Stimulated activated CD4-positive, alpha-beta T cell treated with anti-CD3 and anti-CD28 coated beads, TNF-alpha, amount 100 ng/mL, for 24 hours (primary cell): ENCODE data around the gene RAB13.

Experiments used
- DNase-seq, 3 experiments: peaks; one replicate each; pipeline ENCODE4 v3.0.0-alpha.2; 2020; ENCODE audit warnings: low read depth in 3 of 3

Gene RAB13

GRCh38 chr1:153957744-153958110 is 28.4 kb downstream of the RAB13 start:
- peak in 1 of 3 experiments; percentile 39 for DNase-seq

GRCh38 chr1:153956997-153957715 is 29.0 kb downstream of the RAB13 start:
- no peak for DNase-seq

DNA sequence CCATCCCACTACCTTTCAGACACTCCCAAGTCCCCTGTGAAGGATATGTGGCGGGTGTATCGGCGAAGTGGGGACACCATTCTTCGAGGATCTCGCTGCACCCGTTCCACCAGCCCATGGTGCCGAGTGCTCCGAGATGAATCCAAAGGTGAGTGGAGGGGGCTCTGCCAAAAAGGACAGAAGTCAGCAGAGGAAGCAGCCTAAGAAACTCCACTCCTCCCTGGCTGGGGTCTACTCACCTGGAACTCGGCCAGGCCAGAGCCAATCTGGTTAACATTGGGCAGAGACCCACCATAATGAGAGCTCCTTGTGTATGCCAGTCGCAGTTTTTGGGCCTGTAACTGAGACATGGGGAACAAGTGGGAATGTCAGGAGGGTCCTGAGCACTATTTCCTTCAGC is 31.3 kb downstream of the RAB13 start:
- no peak for DNase-seq

DNA sequence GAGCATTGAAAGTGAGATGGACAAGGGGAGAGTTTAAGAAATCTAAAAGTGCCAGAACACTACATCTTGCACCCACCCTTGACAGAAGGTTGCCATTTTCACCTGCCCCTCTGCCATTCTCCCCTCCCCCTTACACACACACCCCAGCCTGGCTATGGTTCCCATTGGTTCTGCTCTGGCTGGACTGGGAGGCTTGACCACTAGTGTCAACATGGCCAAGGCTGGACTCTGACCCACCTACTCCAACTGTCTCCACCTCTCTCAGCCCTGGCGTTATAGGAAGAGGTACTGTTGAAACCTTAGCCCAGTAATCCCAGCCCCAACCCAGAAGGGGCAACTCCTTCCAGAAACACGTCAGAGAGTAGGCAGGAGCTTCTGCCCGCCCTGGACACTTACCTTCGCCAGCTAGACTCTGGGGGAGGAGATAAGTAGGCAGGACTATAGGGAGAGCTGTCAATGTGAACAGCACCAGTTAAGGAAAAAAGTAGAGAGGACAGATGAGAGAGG is 32.2 kb downstream of the RAB13 start:
- no peak for DNase-seq

DNA sequence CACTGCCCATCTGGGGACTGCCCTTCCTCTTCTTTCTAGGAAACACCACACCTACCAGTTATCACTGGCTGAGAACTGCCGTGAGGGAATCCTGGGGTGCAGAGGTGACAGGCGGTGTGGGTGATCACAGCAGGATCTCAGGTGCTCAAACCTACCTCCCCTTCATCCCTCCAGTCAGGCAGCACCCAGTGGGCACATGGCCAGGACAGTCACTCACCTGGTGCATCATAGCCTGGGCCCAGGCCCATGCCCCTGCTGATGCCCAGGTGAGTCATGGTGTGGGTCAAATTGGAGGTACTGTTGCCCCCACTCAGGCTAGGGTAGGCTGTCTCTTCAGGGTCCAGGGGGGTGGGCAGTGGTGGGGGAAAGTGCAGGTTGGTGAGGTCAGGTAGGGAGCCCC is 34.3 kb downstream of the RAB13 start:
- DNase-seq, result no peak

GRCh38 chr1:153951183-153951582 is 35.0 kb downstream of the RAB13 start:
- no peak for DNase-seq

GRCh38 chr1:153946622-153947241 is 39.4 kb downstream of the RAB13 start, which contains the start of gene DENND4B:
TSS of gene DENND4B (minus strand) at chr1:153946718. CDS start at chr1:153944374, 2,344 bp downstream.
- DNase-seq, result peak in 2 of 3 experiments; percentile 58 to 75

DNA sequence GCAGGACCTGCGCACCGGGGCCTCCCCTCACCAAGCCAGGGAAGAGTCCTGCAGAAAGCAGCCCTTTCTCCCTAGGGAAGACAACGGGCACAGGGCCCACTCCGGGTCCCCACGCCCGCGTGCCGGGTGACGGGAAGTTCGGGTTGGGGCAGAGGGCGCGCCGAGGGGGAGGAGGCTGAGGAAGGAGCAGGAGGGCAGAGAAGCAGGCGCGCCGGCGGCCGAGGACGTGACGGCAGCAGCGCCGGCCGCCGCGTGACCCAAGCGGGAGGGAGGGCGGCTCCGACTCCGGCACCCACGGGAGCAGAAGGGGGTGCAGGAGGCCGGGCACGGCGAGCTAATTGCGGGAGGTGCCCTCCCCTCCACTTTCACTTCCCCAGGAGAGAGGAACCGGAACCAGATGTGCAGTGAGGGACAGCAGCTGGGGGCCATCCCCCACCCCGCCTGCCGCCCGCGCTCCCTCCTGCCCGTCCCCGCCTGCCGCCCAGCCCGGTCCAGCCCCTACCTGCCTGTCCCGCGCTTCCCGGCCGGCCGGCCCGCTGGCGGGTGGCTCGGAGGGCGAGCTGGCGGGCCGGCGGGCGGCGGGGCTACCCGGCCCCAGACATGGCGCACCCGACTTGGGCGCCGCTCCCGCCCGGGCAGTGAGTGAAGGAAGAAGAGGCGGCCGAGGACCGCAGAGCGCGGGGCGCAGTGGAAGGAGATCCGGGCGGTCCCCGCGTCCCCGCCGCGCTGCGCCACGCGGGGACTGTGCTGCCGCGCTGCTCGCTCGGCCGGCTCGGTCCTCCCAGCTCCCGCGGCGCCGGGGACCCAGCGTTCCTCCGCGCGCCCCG is 40.1 kb downstream of the RAB13 start:
- DNase-seq, result peak in 2 of 3 experiments; percentile 41 to 72

DNA sequence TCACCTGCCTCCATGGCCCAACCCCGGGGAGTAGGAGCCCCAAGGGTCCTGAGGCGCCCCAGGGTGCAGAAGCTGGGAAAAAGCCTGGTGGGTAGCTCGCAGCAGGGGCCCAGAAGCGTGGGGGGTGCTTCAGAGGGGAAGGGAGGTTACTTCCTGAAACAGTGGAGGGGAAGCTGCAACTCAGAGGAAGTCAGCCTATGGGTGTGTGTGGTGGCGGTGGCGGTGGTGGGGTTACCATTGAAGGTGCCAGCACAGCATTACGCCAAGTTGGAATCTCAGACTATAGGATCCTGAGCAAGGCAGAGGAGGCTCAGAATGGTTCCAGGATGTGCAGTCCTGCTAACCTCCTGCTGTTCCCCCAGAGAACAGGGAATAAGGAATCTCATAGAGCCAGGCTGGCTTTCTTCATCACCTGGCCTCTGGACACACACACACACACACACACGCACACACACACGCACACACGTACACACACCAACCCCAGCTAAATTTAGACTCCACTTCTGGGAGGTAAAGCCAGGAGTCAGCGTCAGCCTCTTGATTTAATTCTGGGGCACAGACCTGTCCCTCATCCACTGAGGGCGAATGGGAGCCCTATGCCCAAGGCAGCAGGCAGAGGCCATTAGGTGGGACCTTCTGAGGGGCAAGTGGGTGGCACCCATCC is 40.9 kb downstream of the RAB13 start:
- peak in 1 of 3 experiments; percentile 73 for DNase-seq

DNA sequence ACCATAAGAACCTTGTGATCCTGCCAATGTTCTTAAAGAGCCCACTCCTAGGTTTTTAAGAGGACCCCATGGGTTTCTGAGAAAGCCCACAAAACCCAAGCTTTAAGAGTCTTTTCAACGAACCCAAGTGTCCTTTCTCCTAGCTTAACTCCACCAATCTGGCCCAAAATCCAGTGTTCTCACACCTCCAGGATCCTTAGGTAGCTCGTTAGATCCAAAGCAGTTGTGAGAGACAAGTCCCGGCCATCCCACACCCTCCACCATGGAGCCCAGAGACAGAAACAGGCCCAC is 41.4 kb downstream of the RAB13 start:
- DNase-seq, result no peak

DNA sequence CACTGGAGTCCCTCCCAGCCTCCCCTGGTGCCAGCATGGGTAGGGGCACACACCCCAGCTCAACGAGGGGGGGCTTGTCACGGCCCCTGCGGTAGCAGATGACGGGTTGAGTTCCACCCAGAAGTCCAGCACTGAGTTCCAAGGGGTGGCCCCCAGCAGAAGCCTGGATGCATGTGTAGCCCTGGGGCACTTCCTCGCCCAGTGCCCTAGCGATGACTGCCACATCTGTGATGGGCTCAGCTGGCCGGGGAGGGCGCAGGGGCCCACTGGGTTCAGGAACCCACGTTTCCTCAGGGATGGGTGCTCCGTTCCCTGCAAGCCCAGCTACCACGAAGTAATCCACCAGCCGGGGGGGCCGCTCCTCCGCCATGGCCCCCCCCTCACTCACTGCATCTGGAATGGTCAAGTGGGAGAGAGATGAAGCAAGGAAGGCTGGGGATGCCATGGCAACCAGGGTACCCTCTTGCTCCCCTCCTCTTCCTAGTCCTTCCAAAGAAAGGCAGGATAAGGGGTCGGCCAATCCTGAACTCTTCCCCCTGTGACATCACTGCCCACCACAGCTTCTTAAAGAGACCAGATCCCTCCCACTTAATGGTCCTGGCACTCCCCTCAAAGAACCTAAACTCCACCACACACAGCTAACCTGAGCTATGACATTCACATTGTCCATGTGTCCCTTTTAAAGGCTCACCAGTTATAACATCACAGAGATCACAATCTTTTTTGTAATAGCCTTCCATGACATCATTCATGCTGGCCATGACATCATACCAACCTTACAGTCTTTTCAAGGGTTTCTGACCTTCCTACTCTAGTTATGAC is 41.9 kb downstream of the RAB13 start:
- no peak for DNase-seq

- DNase-seq, result no peak
Observed at GRCh38 chr1:153942766-153943549, 43.2 kb downstream of the RAB13 start.

DNA sequence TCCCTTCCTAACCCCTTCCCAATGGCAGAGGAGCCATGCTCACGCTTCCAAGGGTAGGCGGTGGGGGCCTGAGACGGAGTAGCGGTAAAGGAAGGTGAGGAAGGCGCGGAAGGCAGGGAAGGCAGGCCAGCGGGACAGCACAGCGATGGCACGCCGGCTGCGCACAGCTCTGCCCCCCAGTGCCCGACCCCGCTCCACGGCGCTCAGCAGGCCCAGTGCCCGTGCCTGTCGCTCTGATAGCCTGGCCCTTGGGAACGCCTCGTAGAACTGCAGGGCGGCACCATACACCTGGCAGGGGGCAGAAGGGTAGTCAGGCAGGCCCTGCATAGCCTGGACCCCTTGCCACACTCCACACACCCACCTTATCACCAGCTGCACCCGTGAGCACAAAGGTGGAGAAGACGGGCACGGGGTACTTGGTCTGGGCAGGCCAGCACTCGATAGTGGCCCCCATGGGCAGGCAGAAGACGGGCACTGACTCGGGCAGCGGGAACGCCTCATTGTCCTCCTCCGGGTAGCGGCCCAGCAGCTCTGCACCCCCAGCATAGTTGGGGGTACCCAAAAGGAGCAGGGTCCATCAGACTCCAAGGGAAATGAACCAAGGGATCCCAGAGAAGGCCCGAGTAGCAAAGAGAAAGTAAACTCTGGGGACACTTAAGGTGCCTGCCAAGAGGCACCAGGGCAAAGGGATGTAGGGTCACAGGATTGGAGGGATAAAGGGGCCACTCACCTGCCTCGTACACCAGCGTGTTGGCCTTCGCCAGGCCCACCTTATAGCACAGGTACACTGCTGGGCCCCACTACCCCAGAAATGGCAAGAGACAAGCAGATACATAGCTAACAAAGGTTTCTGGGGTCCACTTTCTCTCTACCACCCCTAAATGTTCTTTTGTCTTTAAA is 44.1 kb downstream of the RAB13 start:
- DNase-seq, result no peak

GRCh38 chr1:153940756-153941155 is 45.4 kb downstream of the RAB13 start:
- no peak for DNase-seq

DNA sequence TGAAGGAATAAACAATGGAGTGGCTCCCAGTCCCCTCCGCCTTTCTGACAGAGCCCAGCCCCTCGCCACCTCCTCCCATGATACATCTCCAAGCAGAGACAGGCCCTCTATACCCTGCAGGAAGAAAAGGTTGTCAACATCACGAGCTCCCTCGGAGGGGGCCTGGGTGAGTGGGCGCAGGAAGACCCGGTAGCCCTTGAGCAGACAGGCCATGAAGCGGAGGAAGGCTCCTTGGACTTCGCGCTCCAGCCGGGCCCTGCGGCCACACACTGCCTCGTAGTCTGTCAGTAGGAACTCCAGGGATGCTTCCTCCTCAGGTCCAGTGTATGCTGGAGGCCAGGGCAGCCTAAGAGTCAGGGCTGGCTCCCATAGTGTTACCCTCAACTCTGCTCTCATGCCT is 46.7 kb downstream of the RAB13 start:
- DNase-seq, result no peak

GRCh38 chr1:153938996-153939395 is 47.1 kb downstream of the RAB13 start:
- DNase-seq, result no peak

- DNase-seq, result no peak
Observed at GRCh38 chr1:153937331-153937730, 48.8 kb downstream of the RAB13 start.

DNA sequence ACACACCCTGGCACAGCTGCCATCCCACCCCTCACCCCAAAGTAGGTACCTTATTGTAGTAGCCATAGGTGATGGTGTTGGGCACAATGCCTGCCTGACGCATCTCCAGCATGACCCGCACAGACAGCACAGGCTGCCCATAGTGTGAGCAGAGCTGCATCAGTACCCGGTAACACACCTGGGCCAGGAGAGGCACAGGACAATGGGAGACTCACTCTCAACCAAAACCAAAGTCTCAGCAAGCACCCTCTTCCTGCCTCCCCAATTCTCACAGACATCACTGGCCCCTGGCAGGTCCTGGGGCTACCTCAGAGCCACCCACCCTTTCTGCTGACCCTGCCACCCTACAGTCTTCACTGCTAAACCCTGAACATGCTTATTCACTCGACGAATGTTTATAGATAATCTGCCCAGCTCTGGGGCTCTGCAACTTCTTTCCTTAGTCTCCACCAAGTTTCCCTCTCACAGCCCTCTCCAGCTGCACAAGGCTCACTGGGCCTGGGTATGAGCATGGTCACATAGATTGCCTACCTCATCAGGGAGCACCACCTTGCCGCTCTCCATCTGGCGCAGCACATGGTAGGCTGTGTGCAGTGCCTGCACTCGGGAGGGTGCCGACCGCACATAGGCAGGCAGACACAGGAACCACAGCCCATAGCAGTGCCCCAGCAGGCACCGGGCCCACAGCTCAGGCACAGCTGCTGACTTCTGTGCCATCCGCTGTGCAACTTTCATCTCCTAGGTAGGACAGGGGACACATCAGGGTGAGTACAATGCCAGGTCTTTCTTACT is 49.9 kb downstream of the RAB13 start:
- no peak for DNase-seq

DNA sequence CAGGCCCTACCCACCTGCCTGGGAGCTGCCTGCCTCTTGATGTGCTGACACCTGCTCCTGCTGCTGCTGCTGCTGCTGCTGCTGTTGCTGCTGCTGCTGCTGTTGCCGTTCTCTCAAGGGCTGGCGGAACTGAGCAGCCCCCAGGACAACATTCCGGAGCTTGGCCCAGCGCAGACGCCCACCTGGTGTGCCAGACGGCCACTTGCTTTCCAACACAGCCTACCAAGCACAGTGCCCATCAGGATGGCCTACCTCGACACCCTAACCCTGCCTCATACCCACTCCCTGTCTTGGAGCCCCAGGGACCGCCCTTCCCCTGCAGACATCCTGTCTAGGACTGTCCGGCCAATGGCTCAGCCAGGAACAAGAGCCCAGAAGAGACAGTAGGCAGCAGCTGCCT is 51.4 kb downstream of the RAB13 start:
- no peak for DNase-seq
